Measurements from ENCODE around the gene GPER1.
"Not testable (repeated sequence)": the region's sequence is repeated elsewhere in the genome, so short reads cannot be mapped to it uniquely, and the experiment has no call there.

The GPER1 gene

DNA sequence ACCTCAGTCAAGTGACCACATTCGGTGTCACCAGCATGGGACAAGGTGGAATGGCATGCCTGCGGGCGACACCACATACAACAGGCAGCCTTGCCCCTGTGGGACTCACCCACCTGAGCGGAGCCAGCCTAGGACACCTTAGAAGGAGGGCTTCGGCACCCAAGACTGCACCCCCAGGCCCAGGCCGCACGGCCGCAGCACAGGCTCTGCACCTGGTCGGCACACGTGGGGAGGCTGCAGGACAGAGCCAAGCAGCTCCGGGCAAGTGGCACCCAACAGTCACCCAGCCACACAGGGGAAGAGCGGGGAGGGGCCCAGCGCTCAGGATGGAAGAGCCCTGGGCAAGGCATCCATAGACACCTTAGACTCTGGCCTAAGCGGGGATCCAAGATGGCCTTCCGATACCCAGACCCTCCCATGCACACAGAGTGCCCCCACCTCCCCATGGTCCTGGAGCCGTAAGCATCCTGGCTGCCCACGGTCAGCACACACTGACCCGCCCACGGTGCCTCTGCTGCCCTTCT is 16.1 kb upstream of the GPER1 start:
- no peaks in the 10 kb centered on the region for H3K9me2 ChIP-seq (replicated peaks; ENCODE audit: insufficient read depth, low read length)
- no peak overlapping the region for H2AFZ ChIP-seq (ENCODE audit: low read depth, low read length, severe bottlenecking)
- H3K9ac ChIP-seq (ENCODE audit: low read length), result no peak overlapping the region
- H3K27me3 ChIP-seq (ENCODE audit: low read length), result no peaks in the 10 kb centered on the region
- H3F3A ChIP-seq (ENCODE audit: insufficient read depth), result 0 out of 2 replicates have a peak, but pooled peaks cover 2% of the 10 kb centered on the region
- no peak overlapping the region for H3K27ac ChIP-seq (ENCODE audit: low read depth, low read length)
- no peak overlapping the region for H3K4me2 ChIP-seq (ENCODE audit: low read depth, low read length, poor library complexity, severe bottlenecking)
- H3K4me3 ChIP-seq (ENCODE audit: insufficient read depth, low read length, poor library complexity, severe bottlenecking), result no peak overlapping the region
- peaks cover 9% of the 10 kb centered on the region; the same call in 1 of the 2 replicates for H3K9me3 ChIP-seq (ENCODE audit: insufficient read depth, low read length)
- no peaks in the 10 kb centered on the region for H3K36me3 ChIP-seq (ENCODE audit: low read length)
- TF ChIP-seq, protein P1, sequence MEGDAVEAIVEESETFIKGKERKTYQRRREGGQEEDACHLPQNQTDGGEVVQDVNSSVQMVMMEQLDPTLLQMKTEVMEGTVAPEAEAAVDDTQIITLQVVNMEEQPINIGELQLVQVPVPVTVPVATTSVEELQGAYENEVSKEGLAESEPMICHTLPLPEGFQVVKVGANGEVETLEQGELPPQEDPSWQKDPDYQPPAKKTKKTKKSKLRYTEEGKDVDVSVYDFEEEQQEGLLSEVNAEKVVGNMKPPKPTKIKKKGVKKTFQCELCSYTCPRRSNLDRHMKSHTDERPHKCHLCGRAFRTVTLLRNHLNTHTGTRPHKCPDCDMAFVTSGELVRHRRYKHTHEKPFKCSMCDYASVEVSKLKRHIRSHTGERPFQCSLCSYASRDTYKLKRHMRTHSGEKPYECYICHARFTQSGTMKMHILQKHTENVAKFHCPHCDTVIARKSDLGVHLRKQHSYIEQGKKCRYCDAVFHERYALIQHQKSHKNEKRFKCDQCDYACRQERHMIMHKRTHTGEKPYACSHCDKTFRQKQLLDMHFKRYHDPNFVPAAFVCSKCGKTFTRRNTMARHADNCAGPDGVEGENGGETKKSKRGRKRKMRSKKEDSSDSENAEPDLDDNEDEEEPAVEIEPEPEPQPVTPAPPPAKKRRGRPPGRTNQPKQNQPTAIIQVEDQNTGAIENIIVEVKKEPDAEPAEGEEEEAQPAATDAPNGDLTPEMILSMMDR (IDR thresholded peaks at IDR 0.05; ENCODE audit: insufficient read depth, low read length, poor library complexity, severe bottlenecking), result no peak
- no peak for TF ChIP-seq EZH2phosphoT487 (conservative IDR thresholded peaks at IDR 0.05; ENCODE audit: low read length)
- no peaks in the 10 kb centered on the region for H4K20me1 ChIP-seq (ENCODE audit: low read depth, low read length)
- H3K79me2 ChIP-seq (ENCODE audit: insufficient read depth, low read length), result no peaks in the 10 kb centered on the region

DNA sequence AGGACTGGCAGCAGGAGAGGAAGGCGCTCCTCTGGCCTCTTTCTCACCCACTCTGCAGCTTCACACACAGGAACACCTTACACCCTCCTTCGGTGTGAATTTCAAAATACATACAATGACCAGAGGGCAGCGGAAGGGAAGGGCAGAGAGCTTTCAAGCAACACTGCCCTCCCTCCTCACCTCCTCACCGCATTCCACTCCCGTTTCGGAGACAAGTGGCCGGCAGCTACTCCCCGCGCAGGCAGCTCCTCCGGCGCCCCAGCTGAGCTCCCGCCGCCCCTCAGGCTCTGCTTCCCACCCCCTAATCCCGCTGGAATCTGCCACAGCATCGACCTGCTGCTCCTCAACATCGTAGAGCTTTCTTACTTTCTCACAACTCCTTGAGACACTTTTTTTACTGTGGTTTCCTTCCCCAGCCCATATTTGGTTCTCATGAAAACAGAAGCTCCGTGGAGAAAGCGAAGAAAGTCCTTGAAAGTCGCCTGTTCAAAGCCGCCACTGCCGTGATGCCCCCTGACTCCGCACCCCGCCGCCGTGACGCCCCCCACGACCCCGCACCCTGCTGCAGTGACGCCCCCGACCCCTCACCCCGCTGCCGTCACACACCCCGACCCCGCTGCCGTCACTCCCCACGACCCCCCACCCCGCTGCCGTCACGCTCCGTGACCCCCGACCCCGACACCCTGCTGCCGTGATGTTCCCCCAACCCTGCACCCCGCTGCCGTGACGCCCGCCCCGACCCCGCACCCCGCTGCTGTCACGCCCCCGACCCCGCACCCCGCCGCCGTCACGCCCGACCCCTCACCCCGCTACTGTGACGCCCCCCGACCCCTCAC is 14.6 kb upstream of the GPER1 start:
- Histone ChIP-seq H3K9me3 (ENCODE audit: insufficient read depth, low read length) (peaks cover 9% of the 10 kb centered on the region; the same call in 1 of the 2 replicates), H3K4me3 (ENCODE audit: insufficient read depth, low read length, poor library complexity, severe bottlenecking) (no peak overlapping the region), H3F3A (ENCODE audit: insufficient read depth) (0 out of 2 replicates have a peak, but pooled peaks cover 2% of the 10 kb centered on the region), H3K9ac (ENCODE audit: low read length) (no peak overlapping the region), H3K79me2 (ENCODE audit: insufficient read depth, low read length) (no peaks in the 10 kb centered on the region), H4K20me1 (ENCODE audit: low read depth, low read length) (0 out of 2 replicates have a peak, but pooled peaks cover 4% of the 10 kb centered on the region), H3K9me2 (replicated peaks; ENCODE audit: insufficient read depth, low read length) (no peaks in the 10 kb centered on the region), H3K27me3 (ENCODE audit: low read length) (no peaks in the 10 kb centered on the region), H3K36me3 (ENCODE audit: low read length) (no peaks in the 10 kb centered on the region), H3K4me2 (ENCODE audit: low read depth, low read length, poor library complexity, severe bottlenecking) (no peak overlapping the region), H3K27ac (ENCODE audit: low read depth, low read length) (no peak overlapping the region), H2AFZ (ENCODE audit: low read depth, low read length, severe bottlenecking) (no peak overlapping the region)
- TF ChIP-seq, protein P1 (IDR thresholded peaks at IDR 0.05; ENCODE audit: insufficient read depth, low read length, poor library complexity, severe bottlenecking), result no peak
- TF ChIP-seq EZH2phosphoT487 (conservative IDR thresholded peaks at IDR 0.05; ENCODE audit: low read length), result no peak

DNA sequence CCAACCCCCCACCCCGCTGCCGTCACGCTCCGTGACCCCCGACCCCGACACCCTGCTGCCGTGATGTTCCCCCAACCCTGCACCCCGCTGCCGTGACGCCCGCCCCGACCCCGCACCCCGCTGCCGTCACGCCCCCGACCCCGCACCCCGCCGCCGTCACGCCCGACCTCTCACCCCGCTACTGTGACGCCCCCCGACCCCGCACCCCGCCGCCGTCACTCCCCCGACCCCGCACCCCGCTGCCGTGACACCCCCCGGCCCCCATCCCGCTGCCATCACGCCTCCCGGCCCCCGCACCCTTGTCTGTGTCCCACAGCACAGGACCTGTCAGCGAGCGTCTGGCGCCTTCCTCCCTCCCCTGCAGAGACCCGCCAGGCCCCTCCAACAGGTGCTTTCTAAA is 13.9 kb upstream of the GPER1 start:
- not testable (repeated sequence) for H3K27me3 ChIP-seq (ENCODE audit: low read length); H2AFZ ChIP-seq (ENCODE audit: low read depth, low read length, severe bottlenecking); H3K9me2 ChIP-seq (replicated peaks; ENCODE audit: insufficient read depth, low read length); H3K9ac ChIP-seq (ENCODE audit: low read length); H3K9me3 ChIP-seq (ENCODE audit: insufficient read depth, low read length); H3K4me3 ChIP-seq (ENCODE audit: insufficient read depth, low read length, poor library complexity, severe bottlenecking); H3K79me2 ChIP-seq (ENCODE audit: insufficient read depth, low read length); H3K36me3 ChIP-seq (ENCODE audit: low read length); H4K20me1 ChIP-seq (ENCODE audit: low read depth, low read length); H3F3A ChIP-seq (ENCODE audit: insufficient read depth); H3K27ac ChIP-seq (ENCODE audit: low read depth, low read length); H3K4me2 ChIP-seq (ENCODE audit: low read depth, low read length, poor library complexity, severe bottlenecking)

Measured in SU-DHL-6 (cell line).